Liver (tissue), 9 donors: Measurements from ENCODE around the gene BRSK2. TPM values are rescaled to one million over a fixed set of nuclear protein-coding genes. Genes with fewer than 3 reads are reported as not detected.

Experiments used
- DNase-seq: peaks from one replicate; pipeline ENCODE4 v3.0.0-alpha.2; 2017; ENCODE audit warnings: low spot score
- H3K27ac ChIP-seq, 2 donors: one replicate each; pipeline ENCODE4 v1.7.0; 2013; ENCODE audit warnings: inconsistent platforms in 2 of 2, low read length in 2 of 2, control low read depth in 1 of 2, low read depth in 1 of 2, mild to moderate bottlenecking in 1 of 2
- H3K27me3 ChIP-seq, 4 donors: one replicate each; pipeline versions ENCODE4 v1.6.1 to v1.7.0; 2013; ENCODE audit warnings: low read length in 3 of 4, inconsistent platforms in 1 of 4, mild to moderate bottlenecking in 1 of 4, moderate library complexity in 1 of 4; ENCODE audit not compliant: control insufficient read depth in 4 of 4, insufficient read depth in 4 of 4
- H3K36me3 ChIP-seq, 4 donors: one replicate each; pipeline versions ENCODE4 v1.6.1 to v1.7.0; 2013; ENCODE audit warnings: low read length in 3 of 4, mild to moderate bottlenecking in 3 of 4, low read depth in 1 of 4, moderate library complexity in 1 of 4; ENCODE audit not compliant: control insufficient read depth in 4 of 4, insufficient read depth in 3 of 4
- H3K4me1 ChIP-seq, 4 donors: one replicate each; pipeline versions ENCODE4 v1.6.1 to v1.7.0; 2013; ENCODE audit warnings: low read length in 3 of 4, mild to moderate bottlenecking in 3 of 4, moderate library complexity in 1 of 4; ENCODE audit not compliant: control insufficient read depth in 4 of 4, insufficient read depth in 4 of 4
- H3K4me3 ChIP-seq, 3 donors: one replicate each; pipeline versions ENCODE4 v1.6.1 to v1.7.0; 2013; ENCODE audit warnings: low read length in 3 of 3, control low read depth in 1 of 3, low read depth in 1 of 3, mild to moderate bottlenecking in 1 of 3
- H3K9ac ChIP-seq, 2 donors: one replicate each; pipeline ENCODE4 v1.7.0; 2013; ENCODE audit warnings: low read length in 2 of 2, mild to moderate bottlenecking in 2 of 2, moderate library complexity in 2 of 2, control low read depth in 1 of 2, low read depth in 1 of 2
- H3K9me3 ChIP-seq, 4 donors: one replicate each; pipeline versions ENCODE4 v1.6.1 to v1.7.0; 2013; ENCODE audit warnings: low read length in 3 of 4; ENCODE audit not compliant: control insufficient read depth in 4 of 4
- ATF3 ChIP-seq: IDR thresholded peaks from 2 replicates; pipeline ENCODE4 v1.6.1; 2016; ENCODE audit warnings: antibody characterized with exemption
- CTCF ChIP-seq: fragments of 150-350 bp; IDR thresholded peaks from 2 replicates; pipeline ENCODE4 v1.5.1; 2017; ENCODE audit warnings: improper control_type of control experiment, low read depth, low read length; ENCODE audit not compliant: missing input control
- EGR1 ChIP-seq, 2 donors: IDR thresholded peaks; 2 replicates each; pipeline ENCODE4 v1.6.1; 2016 to 2018; ENCODE audit warnings: antibody characterized with exemption in 2 of 2, low read depth in 2 of 2
- FOXA1 ChIP-seq: IDR thresholded peaks from 2 replicates; pipeline ENCODE4 v1.6.1; 2016; ENCODE audit warnings: antibody characterized with exemption
- FOXA2 ChIP-seq: IDR thresholded peaks from 2 replicates; pipeline ENCODE4 v1.6.1; 2016; ENCODE audit warnings: antibody characterized with exemption
- GABPA ChIP-seq, 2 donors: IDR thresholded peaks in 1 of 2; conservative IDR thresholded peaks in 1 of 2; 2 replicates each; pipeline ENCODE4 v1.6.1; 2016; ENCODE audit warnings: antibody characterized with exemption in 2 of 2, mild to moderate bottlenecking in 1 of 2, moderate library complexity in 1 of 2
- HNF4A ChIP-seq, 2 donors: conservative IDR thresholded peaks; 2 replicates each; pipeline ENCODE4 v1.6.1; 2016; ENCODE audit warnings: antibody characterized with exemption in 2 of 2, mild to moderate bottlenecking in 2 of 2
- HNF4G ChIP-seq: IDR thresholded peaks from 2 replicates; pipeline ENCODE4 v1.6.1; 2016; ENCODE audit warnings: antibody characterized with exemption
- JUND ChIP-seq, 2 donors: IDR thresholded peaks; 2 replicates each; pipeline ENCODE4 v1.6.1; 2016; ENCODE audit warnings: antibody characterized with exemption in 2 of 2
- MAX ChIP-seq: IDR thresholded peaks from 2 replicates; pipeline ENCODE4 v1.6.1; 2016; ENCODE audit warnings: antibody characterized with exemption
- NR2F2 ChIP-seq: IDR thresholded peaks from 2 replicates; pipeline ENCODE4 v1.6.1; 2016; ENCODE audit warnings: antibody characterized with exemption
- RAD21 ChIP-seq, 2 donors: IDR thresholded peaks; 2 replicates each; pipeline ENCODE4 v1.6.1; 2016; ENCODE audit warnings: antibody characterized with exemption in 2 of 2, mild to moderate bottlenecking in 2 of 2
- REST ChIP-seq: IDR thresholded peaks from 2 replicates; pipeline ENCODE4 v1.6.1; 2016; ENCODE audit warnings: antibody characterized with exemption, mild to moderate bottlenecking
- RXRA ChIP-seq, 2 donors: IDR thresholded peaks; 2 replicates each; pipeline ENCODE4 v1.6.1; 2017 to 2018; ENCODE audit warnings: antibody characterized with exemption in 2 of 2, mild to moderate bottlenecking in 1 of 2
- SP1 ChIP-seq: IDR thresholded peaks from 2 replicates; pipeline ENCODE4 v1.6.1; 2018; ENCODE audit warnings: antibody characterized with exemption, mild to moderate bottlenecking
- TAF1 ChIP-seq: conservative IDR thresholded peaks from 2 replicates; pipeline ENCODE4 v1.6.1; 2016; ENCODE audit warnings: antibody characterized with exemption, mild to moderate bottlenecking
- YY1 ChIP-seq: IDR thresholded peaks from 2 replicates; pipeline ENCODE4 v1.6.1; 2016; ENCODE audit warnings: antibody characterized with exemption, mild to moderate bottlenecking
- ZBTB33 ChIP-seq: IDR thresholded peaks from 2 replicates; pipeline ENCODE4 v1.6.1; 2016; ENCODE audit warnings: antibody characterized with exemption
- WGBS: extraction: QIAGEN DNeasy Blood & Tissue Kit; methylation state at CpG from one replicate; pipeline ENCODE4 v1.1.7; 2013; 5-methylcytosine and 5-hydroxymethylcytosine counted together
- polyA plus RNA-seq, 2 donors: library from polyadenylated mRNA; stranded (reverse) in 1 of 2; unstranded in 1 of 2; fragments of 200-250 nt in 1 of 2; fragments of >200 nt in 1 of 2; fragmentation: Nextera tagmentation in 1 of 2; extraction: Ambion mirVana in 1 of 2; gene quantifications; one replicate each; pipeline versions ENCODE4 v1.2.1 to v1.2.3, GENCODE V29; 2013 to 2015
- total RNA-seq, 2 donors: library from RNA; depleted of rRNA; stranded (reverse); fragments of >200 nt; gene quantifications; one replicate each; pipeline ENCODE4 v1.2.3, GENCODE V29; 2014
- donor health status: healthy.
- donor health status: healthy.
- donor health status: healthy.
- donor health status: healthy.
- donor health status: healthy.

The BRSK2 gene
- total and polyA plus RNA-seq, 4 donors: 0.05 to 0.17 TPM; not detected in 2

- Histone ChIP-seq H3K9me3 (no peaks in the 10 kb centered on the region), H3K27ac (no peak overlapping the region), H3K9ac (no peak overlapping the region), H3K36me3 (no peaks in the 10 kb centered on the region), H3K4me1 (no peaks in the 10 kb centered on the region), H3K27me3 (no peaks in the 10 kb centered on the region), H3K4me3 (no peak overlapping the region)
- 85% methylated on average over 28 of the region's 28 CpGs for WGBS
- DNase-seq: no peak
- no peak for TF ChIP-seq ATF3
- no peak for TF ChIP-seq ZBTB33
- no peak for TF ChIP-seq FOXA2
- TF ChIP-seq GABPA (IDR thresholded peaks at IDR 0.05 in 1 of 2, conservative IDR thresholded peaks at IDR 0.05 in 1 of 2): no peak
- TF ChIP-seq YY1: no peak
- no peak for TF ChIP-seq HNF4G
- TF ChIP-seq RXRA (IDR thresholded peaks at IDR 0.05): no peak
- no peak for TF ChIP-seq EGR1 (IDR thresholded peaks at IDR 0.05; ENCODE audit: low read depth in 2 of 2)
Observed at GRCh38 chr11:1442807-1443366, 53.2 kb downstream of the BRSK2 start.

- no peaks in the 10 kb centered on the region for H3K27me3 ChIP-seq
- H3K4me3 ChIP-seq: no peak overlapping the region
- H3K27ac ChIP-seq: no peak overlapping the region
- no peaks in the 10 kb centered on the region for H3K9me3 ChIP-seq
- H3K4me1 ChIP-seq: no peaks in the 10 kb centered on the region
- H3K9ac ChIP-seq: no peak overlapping the region
- WGBS: 74% methylated on average over 9 of the region's 9 CpGs
- TF ChIP-seq SP1: no peak
- TF ChIP-seq ZBTB33: no peak
- TF ChIP-seq HNF4G: no peak
- no peak for TF ChIP-seq HNF4A (conservative IDR thresholded peaks at IDR 0.05)
- no peak for TF ChIP-seq JUND (IDR thresholded peaks at IDR 0.05)
- TF ChIP-seq GABPA (IDR thresholded peaks at IDR 0.05 in 1 of 2, conservative IDR thresholded peaks at IDR 0.05 in 1 of 2): no peak
- no peak for TF ChIP-seq TAF1
- TF ChIP-seq CTCF: no peak
- no peak for TF ChIP-seq RXRA (IDR thresholded peaks at IDR 0.05)
- no peak for TF ChIP-seq FOXA2
- no peak for TF ChIP-seq RAD21 (IDR thresholded peaks at IDR 0.05)
- no peak for TF ChIP-seq REST
- TF ChIP-seq MAX: no peak
- TF ChIP-seq FOXA1: no peak
- TF ChIP-seq ATF3: no peak
- TF ChIP-seq YY1: no peak
- no peak for TF ChIP-seq EGR1 (IDR thresholded peaks at IDR 0.05; ENCODE audit: low read depth in 2 of 2)
- no peak for TF ChIP-seq NR2F2
- no peak for DNase-seq
- no peaks in the 10 kb centered on the region for H3K36me3 ChIP-seq
Observed at GRCh38 chr11:1443737-1444136, 54.0 kb downstream of the BRSK2 start.
